Lower leg skin (tissue), 4 donors: ENCODE data around the gene ZNF22. TPM values are rescaled to one million over a fixed set of nuclear protein-coding genes. Genes with fewer than 3 reads are reported as not detected.

Experiments used
- DNase-seq, 2 donors: peaks; one replicate each; pipeline ENCODE4 v3.0.0-alpha.2; 2019; ENCODE audit warnings: low spot score in 2 of 2
- H3K4me3 ChIP-seq: fragments of 200-600 bp; sonication (generic); 2 replicates; pipeline ENCODE4 v1.5.1; 2017; ENCODE audit warnings: mild to moderate bottlenecking, low read depth; ENCODE audit not compliant: poor library complexity, severe bottlenecking
- CTCF ChIP-seq, 3 donors: fragments of 450-650 bp; IDR thresholded peaks; one replicate each; pipeline ENCODE4 v1.5.1; 2016; ENCODE audit warnings: antibody characterized with exemption in 3 of 3, mild to moderate bottlenecking in 3 of 3, moderate library complexity in 2 of 3
- POLR2A ChIP-seq, 2 donors: fragments of 450-650 bp; IDR thresholded peaks; one replicate each; pipeline ENCODE4 v1.6.1; 2016 to 2017; ENCODE audit warnings: antibody characterized with exemption in 2 of 2, mild to moderate bottlenecking in 1 of 2, moderate library complexity in 1 of 2
- WGBS, 2 donors: methylation state at CpG; one replicate each; pipeline ENCODE4 v1.1.5; 2018; 5-methylcytosine and 5-hydroxymethylcytosine counted together
- intact Hi-C: fragments of 100-400 bp; cut with DNase I; formaldehyde crosslinking; loops from one replicate; pipeline ENCODE4 v1.15.0; 2023; ENCODE audit warnings: low total_unique reads
- total RNA-seq, 4 donors: library from RNA; depleted of rRNA; stranded (reverse); fragments of >200 nt; gene quantifications; one replicate each; pipeline ENCODE4 v1.1.0, GENCODE V29; 2016

Gene ZNF22
- total RNA-seq, 4 donors from 2014 or later: 6.7 to 14.1 (median 9.4) TPM

GRCh38 chr10:44974628-44975430, 25.9 kb upstream of the ZNF22 start:
- intact Hi-C loops: loop anchor here (5.0 kb wide), 1 partner anchor 43 kb away; no protein-coding TSS in a partner anchor
- H3K4me3 ChIP-seq: no peak overlapping the region
- TF ChIP-seq CTCF (IDR thresholded peaks at IDR 0.05): peak in 2 of 3 donors; percentile 72 to 79
- TF ChIP-seq POLR2A (IDR thresholded peaks at IDR 0.05): no peak
- 3% methylated on average over 32 to 46 of the region's 46 CpGs for WGBS, 2 donors
- DNase-seq: peak in 1 of 2 donors; percentile 94

GRCh38 chr10:44975431-44976331, 25.0 kb upstream of the ZNF22 start:
- DNase-seq: no peak
- WGBS, 2 donors: 52 to 64% methylated on average over 10 of the region's 10 CpGs
- H3K4me3 ChIP-seq: no peak overlapping the region
- intact Hi-C loops: loop anchor here (5.0 kb wide), 1 partner anchor 43 kb away; no protein-coding TSS in a partner anchor
- TF ChIP-seq CTCF (IDR thresholded peaks at IDR 0.05): no peak

- 84 to 86% methylated on average over 9 of the region's 9 CpGs for WGBS, 2 donors
- peak overlapping the region; percentile 16 for H3K4me3 ChIP-seq
- no peak for DNase-seq
- intact Hi-C loops: loop anchor here (5.0 kb wide), 1 partner anchor 44 kb away; no protein-coding TSS in a partner anchor
- TF ChIP-seq CTCF (IDR thresholded peaks at IDR 0.05): no peak
- no peak for TF ChIP-seq POLR2A (IDR thresholded peaks at IDR 0.05)
Observed at GRCh38 chr10:44976352-44977198, 24.1 kb upstream of the ZNF22 start.

DNA sequence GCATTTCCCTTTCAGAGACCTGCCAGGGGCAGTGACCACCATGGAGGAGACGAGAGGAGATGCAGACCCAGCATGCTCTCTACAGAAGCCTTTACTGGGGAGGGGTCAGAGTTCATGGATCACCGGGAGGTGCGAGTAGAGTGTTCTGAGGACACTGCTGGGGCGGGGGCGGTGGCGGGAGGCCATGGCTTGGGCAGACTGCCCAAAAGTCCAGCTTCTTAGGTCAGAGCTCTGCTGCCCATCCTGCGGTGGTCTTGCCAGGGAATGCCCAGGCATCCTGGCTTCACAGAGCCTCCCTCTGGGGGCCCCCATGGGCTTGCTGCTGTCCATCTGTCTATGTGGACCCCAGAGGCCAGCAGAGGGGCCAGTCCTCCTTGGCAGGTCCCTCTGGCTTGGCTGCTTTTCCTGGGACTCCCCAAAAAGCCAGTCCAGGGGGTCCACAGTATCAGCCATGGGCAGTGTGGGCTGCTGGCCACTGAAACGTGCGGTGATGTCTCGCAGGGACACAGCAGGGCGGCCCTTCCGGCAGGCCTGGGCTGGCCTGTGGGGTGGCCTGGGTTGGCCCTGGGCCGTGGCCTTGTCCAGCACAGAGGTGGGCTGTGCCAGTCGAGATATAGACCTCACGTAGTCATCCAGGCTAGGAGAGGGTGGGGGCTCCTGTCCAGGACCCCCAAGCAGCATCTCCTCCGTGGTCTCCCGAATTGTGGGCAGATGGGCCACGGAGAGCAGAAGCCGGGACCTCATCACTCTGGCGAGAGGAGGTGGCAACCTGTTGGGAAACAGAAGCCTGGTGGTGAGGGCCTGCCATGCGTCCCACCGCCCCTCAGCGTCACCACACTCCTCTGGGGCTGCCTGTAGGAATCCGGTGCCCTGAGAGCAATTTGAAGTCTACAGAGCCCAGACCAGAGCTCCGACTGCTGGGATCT, 23.2 kb upstream of the ZNF22 start:
- intact Hi-C loops: loop anchor here (5.0 kb wide), 1 partner anchor 45 kb away; no protein-coding TSS in a partner anchor
- peak overlapping the region; percentile 30 for H3K4me3 ChIP-seq
- TF ChIP-seq POLR2A (IDR thresholded peaks at IDR 0.05) (no peak), CTCF (IDR thresholded peaks at IDR 0.05) (no peak)
- WGBS, 2 donors: 70% methylated on average over 21 of the region's 25 CpGs
- no peak for DNase-seq
